Cardiac muscle cell (in vitro differentiated cells and primary cell): Measurements from ENCODE around the gene UBN2. TPM values are rescaled to one million over a fixed set of nuclear protein-coding genes. Genes with fewer than 3 reads are reported as not detected.

Experiments used
- DNase-seq, 2 donors: peaks; one replicate each; pipeline versions ENCODE4 v3.0.0 to v3.0.0-alpha.2; 2010 to 2017; ENCODE audit warnings: low read depth in 1 of 2, low spot score in 1 of 2
- H3K27ac ChIP-seq: fragments of 200-600 bp; sonication (generic); 2 replicates; pipeline ENCODE4 v1.5.1; 2016
- H3K27me3 ChIP-seq: fragments of 200-600 bp; sonication (generic); 2 replicates; pipeline ENCODE4 v1.6.0; 2016; ENCODE audit warnings: control low read depth
- H3K36me3 ChIP-seq: fragments of 200-600 bp; sonication (generic); 2 replicates; pipeline ENCODE4 v1.5.1; 2016; ENCODE audit warnings: control low read depth
- H3K4me1 ChIP-seq: fragments of 200-600 bp; sonication (generic); 2 replicates; pipeline ENCODE4 v1.8.1; 2017; ENCODE audit warnings: low read depth, mild to moderate bottlenecking, mixed run types
- H3K4me3 ChIP-seq: fragments of 200-600 bp; sonication (generic); 2 replicates; pipeline ENCODE4 v1.5.1; 2016; ENCODE audit warnings: mild to moderate bottlenecking
- H3K9me3 ChIP-seq: fragments of 200-600 bp; sonication (generic); 2 replicates; pipeline ENCODE4 v1.5.1; 2017; ENCODE audit warnings: low read depth, mild to moderate bottlenecking, control low read depth
- polyA plus RNA-seq: library from polyadenylated mRNA; unstranded; fragments of >200 nt; fragmentation: Nextera tagmentation; extraction: Ambion mirVana; gene quantifications from 2 replicates; pipeline ENCODE4 v1.2.1, GENCODE V29; 2016
- total RNA-seq: library from RNA; depleted of rRNA; stranded (reverse); fragments of >200 nt; gene quantifications from 2 replicates; pipeline ENCODE4 v1.2.3, GENCODE V29; 2016
- TF ChIP-seq, protein P1 (sequence below): IDR thresholded peaks from 2 replicates; pipeline ENCODE4 v1.5.1; 2012; ENCODE audit warnings: low read depth, mild to moderate bottlenecking, low read length

Gene UBN2
- total and polyA plus RNA-seq, 2 experiments from 2014 or later: 5.5 to 11.2 TPM

GRCh38 chr7:139339698-139340036 is 108.6 kb downstream of the UBN2 start:
- Histone ChIP-seq H3K9me3 (no peaks in the 10 kb centered on the region), H3K27ac (peak overlapping the region; percentile 99), H3K4me1 (no peaks in the 10 kb centered on the region), H3K36me3 (no peaks in the 10 kb centered on the region), H3K4me3 (peak overlapping the region; percentile 89), H3K27me3 (no peaks in the 10 kb centered on the region)
- TF ChIP-seq, protein P1, sequence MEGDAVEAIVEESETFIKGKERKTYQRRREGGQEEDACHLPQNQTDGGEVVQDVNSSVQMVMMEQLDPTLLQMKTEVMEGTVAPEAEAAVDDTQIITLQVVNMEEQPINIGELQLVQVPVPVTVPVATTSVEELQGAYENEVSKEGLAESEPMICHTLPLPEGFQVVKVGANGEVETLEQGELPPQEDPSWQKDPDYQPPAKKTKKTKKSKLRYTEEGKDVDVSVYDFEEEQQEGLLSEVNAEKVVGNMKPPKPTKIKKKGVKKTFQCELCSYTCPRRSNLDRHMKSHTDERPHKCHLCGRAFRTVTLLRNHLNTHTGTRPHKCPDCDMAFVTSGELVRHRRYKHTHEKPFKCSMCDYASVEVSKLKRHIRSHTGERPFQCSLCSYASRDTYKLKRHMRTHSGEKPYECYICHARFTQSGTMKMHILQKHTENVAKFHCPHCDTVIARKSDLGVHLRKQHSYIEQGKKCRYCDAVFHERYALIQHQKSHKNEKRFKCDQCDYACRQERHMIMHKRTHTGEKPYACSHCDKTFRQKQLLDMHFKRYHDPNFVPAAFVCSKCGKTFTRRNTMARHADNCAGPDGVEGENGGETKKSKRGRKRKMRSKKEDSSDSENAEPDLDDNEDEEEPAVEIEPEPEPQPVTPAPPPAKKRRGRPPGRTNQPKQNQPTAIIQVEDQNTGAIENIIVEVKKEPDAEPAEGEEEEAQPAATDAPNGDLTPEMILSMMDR: no peak
- no peak for DNase-seq

GRCh38 chr7:139340037-139340807 is 109.2 kb downstream of the UBN2 start:
- Histone ChIP-seq H3K4me1 (no peaks in the 10 kb centered on the region), H3K27me3 (no peaks in the 10 kb centered on the region), H3K4me3 (peak overlapping the region; percentile 89), H3K27ac (peak overlapping the region; percentile 99), H3K36me3 (peaks cover under 1% of the 10 kb centered on the region), H3K9me3 (no peaks in the 10 kb centered on the region)
- peak; percentile 99 to 100 for DNase-seq
- TF ChIP-seq, protein P1: peak; percentile 84

DNA sequence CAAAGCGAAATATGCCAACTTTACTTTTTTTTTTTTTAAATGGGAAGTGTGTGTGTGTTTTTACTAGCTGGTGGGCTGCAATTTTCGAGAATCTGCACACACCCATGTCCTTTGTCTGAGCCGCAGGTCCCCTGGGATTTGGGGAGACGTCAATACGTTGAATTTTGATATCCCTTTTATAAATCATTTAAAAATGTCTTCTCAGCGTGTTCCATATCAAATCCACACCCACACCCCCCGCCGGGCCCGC is 109.7 kb downstream of the UBN2 start:
- Histone ChIP-seq H3K4me1 (no peaks in the 10 kb centered on the region), H3K36me3 (peaks cover 4% of the 10 kb centered on the region), H3K9me3 (no peaks in the 10 kb centered on the region), H3K27me3 (no peaks in the 10 kb centered on the region), H3K4me3 (peak overlapping the region; percentile 89), H3K27ac (peak overlapping the region; percentile 99)
- no peak for DNase-seq
- TF ChIP-seq, protein P1: no peak

- Histone ChIP-seq H3K27ac (peak within 1 kb of the TSS; percentile 99), H3K4me3 (peak within 1 kb of the TSS; percentile 89), H3K4me1 (no peaks in the 10 kb centered on the region), H3K27me3 (no peaks in the 10 kb centered on the region), H3K36me3 (peaks cover 5% of the 10 kb centered on the region), H3K9me3 (no peaks in the 10 kb centered on the region)
- DNase-seq: peak; percentile 94 to 97
- TF ChIP-seq, protein P1: peak; percentile 36
Measured at GRCh38 chr7:139341058-139341775, 110.2 kb downstream of the UBN2 start, which contains the start of gene FMC1. Gene FMC1 (plus strand): TSS chr7:139341337. CDS start chr7:139341385, 48 bp downstream.

DNA sequence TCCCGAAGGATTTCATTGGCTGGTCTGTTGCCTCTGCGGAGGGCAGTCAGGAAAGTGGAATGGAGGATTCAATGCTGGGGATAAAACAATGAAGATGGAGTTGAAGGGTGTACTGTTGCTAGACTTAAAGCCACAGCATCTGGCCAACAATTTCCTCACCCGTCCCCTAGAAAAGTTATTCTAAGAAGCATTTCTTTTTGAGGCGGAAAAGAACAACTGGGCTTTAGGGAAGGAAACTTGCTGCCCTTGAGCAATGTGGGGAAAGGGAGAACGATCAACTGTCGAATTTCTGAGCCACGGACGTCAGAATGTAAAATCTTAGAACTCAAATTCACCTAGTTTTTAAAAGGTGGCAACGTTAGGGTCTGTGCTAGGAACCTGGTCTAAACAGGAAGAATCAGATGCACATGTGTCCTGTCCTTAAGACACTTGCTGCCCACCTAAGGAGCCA is 110.8 kb downstream of the UBN2 start:
- DNase-seq: no peak
- Histone ChIP-seq H3K9me3 (no peaks in the 10 kb centered on the region), H3K27me3 (no peaks in the 10 kb centered on the region), H3K4me1 (no peaks in the 10 kb centered on the region), H3K27ac (peak overlapping the region; percentile 99), H3K36me3 (peaks cover 10% of the 10 kb centered on the region), H3K4me3 (peak overlapping the region; percentile 89)
- TF ChIP-seq, protein P1: no peak
